22Rv1 (cell line): ENCODE measurements around the gene SLC6A9.

Source experiments
- ZFX ChIP-seq: fragments of 450-650 bp; IDR thresholded peaks from 2 replicates; pipeline ENCODE4 v1.6.1; 2017; ENCODE audit warnings: antibody characterized with exemption, borderline replicate concordance
- TF ChIP-seq, protein P1 (sequence below): fragments of 450-650 bp; IDR thresholded peaks from 2 replicates; pipeline ENCODE4 v1.5.1; 2017; ENCODE audit warnings: mild to moderate bottlenecking

DNA sequence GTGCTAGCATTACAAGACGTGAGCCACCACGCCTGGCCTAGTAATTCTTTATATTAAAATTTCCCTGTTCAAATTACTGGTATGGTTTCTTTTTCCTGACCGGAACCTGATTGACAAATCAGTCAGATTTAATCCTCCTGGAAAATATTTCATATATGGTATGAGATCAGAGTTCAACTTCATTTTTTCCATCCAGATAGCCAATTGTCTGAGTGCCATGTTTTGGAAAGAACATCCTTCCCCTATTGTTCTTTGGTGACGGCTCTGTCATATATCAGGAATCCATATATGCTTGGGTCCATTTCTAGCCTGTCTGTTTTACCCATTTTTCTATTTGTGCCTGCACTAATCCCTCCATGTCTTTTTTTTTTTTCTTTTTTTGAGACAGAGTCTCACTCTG is 48.3 kb upstream of the SLC6A9 start:
- TF ChIP-seq, protein P1, sequence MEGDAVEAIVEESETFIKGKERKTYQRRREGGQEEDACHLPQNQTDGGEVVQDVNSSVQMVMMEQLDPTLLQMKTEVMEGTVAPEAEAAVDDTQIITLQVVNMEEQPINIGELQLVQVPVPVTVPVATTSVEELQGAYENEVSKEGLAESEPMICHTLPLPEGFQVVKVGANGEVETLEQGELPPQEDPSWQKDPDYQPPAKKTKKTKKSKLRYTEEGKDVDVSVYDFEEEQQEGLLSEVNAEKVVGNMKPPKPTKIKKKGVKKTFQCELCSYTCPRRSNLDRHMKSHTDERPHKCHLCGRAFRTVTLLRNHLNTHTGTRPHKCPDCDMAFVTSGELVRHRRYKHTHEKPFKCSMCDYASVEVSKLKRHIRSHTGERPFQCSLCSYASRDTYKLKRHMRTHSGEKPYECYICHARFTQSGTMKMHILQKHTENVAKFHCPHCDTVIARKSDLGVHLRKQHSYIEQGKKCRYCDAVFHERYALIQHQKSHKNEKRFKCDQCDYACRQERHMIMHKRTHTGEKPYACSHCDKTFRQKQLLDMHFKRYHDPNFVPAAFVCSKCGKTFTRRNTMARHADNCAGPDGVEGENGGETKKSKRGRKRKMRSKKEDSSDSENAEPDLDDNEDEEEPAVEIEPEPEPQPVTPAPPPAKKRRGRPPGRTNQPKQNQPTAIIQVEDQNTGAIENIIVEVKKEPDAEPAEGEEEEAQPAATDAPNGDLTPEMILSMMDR = no peak
- no peak for TF ChIP-seq ZFX
